Endometrial microvascular endothelial cells (primary cell): Measurements from ENCODE around the gene MRPL11. TPM values are rescaled to one million over a fixed set of nuclear protein-coding genes. Genes with fewer than 3 reads are reported as not detected.
"Not testable (repeated sequence)": the region's sequence is repeated elsewhere in the genome, so short reads cannot be mapped to it uniquely, and the experiment has no call there.

Source experiments
- in situ Hi-C: cut with HindIII; loops from 2 replicates; pipeline ENCODE4 v1.10.0; 2017; ENCODE audit warnings: low sequenced_read_pairs, low pct_unique_long_range_greater_than_20kb; ENCODE audit errors: inconsistent ontology term
- total RNA-seq: library from RNA; depleted of rRNA; stranded (reverse); fragments of >200 nt; gene quantifications from one replicate; pipeline ENCODE4 v1.2.3, GENCODE V29; 2015; ENCODE audit errors: inconsistent ontology term

Gene MRPL11
- total RNA-seq, 1 donor from 2014 or later: 77.6 TPM

- in situ Hi-C loops: no loop called here
Measured at GRCh38 chr11:66468691-66469090, 30.0 kb upstream of the MRPL11 start.

GRCh38 chr11:66467756-66468155 is 29.1 kb upstream of the MRPL11 start:
- in situ Hi-C loops: no loop called here

- in situ Hi-C loops: no loop called here
Measured at GRCh38 chr11:66467034-66467659, 28.5 kb upstream of the MRPL11 start.

- in situ Hi-C loops: no loop called here
Measured at GRCh38 chr11:66466225-66467033, 27.8 kb upstream of the MRPL11 start, which contains the start of gene PELI3. Gene PELI3 (plus strand): TSS chr11:66466905. CDS start chr11:66468129, 1,224 bp downstream.

GRCh38 chr11:66465373-66466224 is 27.0 kb upstream of the MRPL11 start:
- in situ Hi-C loops: no loop called here

- in situ Hi-C loops: no loop called here
Measured at GRCh38 chr11:66464916-66465315, 26.3 kb upstream of the MRPL11 start.

- in situ Hi-C loops: not testable (repeated sequence)
Measured at GRCh38 chr11:66464116-66464515, 25.5 kb upstream of the MRPL11 start.

GRCh38 chr11:66462911-66463310 is 24.3 kb upstream of the MRPL11 start:
- in situ Hi-C loops: no loop called here

- in situ Hi-C loops: no loop called here
Measured at GRCh38 chr11:66462010-66462409, 23.4 kb upstream of the MRPL11 start.

GRCh38 chr11:66459138-66459778 is 20.6 kb upstream of the MRPL11 start:
- in situ Hi-C loops: no loop called here

GRCh38 chr11:66457826-66458225 is 19.2 kb upstream of the MRPL11 start:
- in situ Hi-C loops: no loop called here

- in situ Hi-C loops: no loop called here
Measured at GRCh38 chr11:66454828-66455227, 16.2 kb upstream of the MRPL11 start.

GRCh38 chr11:66454247-66454646 is 15.6 kb upstream of the MRPL11 start:
- in situ Hi-C loops: no loop called here

- in situ Hi-C loops: no loop called here
Measured at GRCh38 chr11:66451663-66452062, 13.0 kb upstream of the MRPL11 start.

- in situ Hi-C loops: no loop called here
Measured at GRCh38 chr11:66450560-66450959, 11.9 kb upstream of the MRPL11 start.

GRCh38 chr11:66448523-66448922 is 9.9 kb upstream of the MRPL11 start:
- in situ Hi-C loops: no loop called here

- in situ Hi-C loops: no loop called here
Measured at GRCh38 chr11:66447012-66447411, 8.4 kb upstream of the MRPL11 start.

- in situ Hi-C loops: no loop called here
Measured at GRCh38 chr11:66443602-66444001, 5.0 kb upstream of the MRPL11 start.

GRCh38 chr11:66440940-66441282 is 2.3 kb upstream of the MRPL11 start:
- in situ Hi-C loops: not testable (repeated sequence)
